NB4 (cell line): ENCODE data around the gene SLC35G6.

Experiments
- CTCF ChIP-seq: IDR thresholded peaks from one replicate; pipeline ENCODE4 v1.5.1; 2012; ENCODE audit warnings: low read depth, low read length
- MYC ChIP-seq: IDR thresholded peaks from 2 replicates; pipeline ENCODE4 v1.6.1; 2011; ENCODE audit warnings: low read depth, low read length
- POLR2A ChIP-seq: IDR thresholded peaks from 2 replicates; pipeline ENCODE4 v1.6.1; 2011; ENCODE audit warnings: mild to moderate bottlenecking; ENCODE audit not compliant: insufficient read length; ENCODE audit errors: extremely low read depth

GRCh38 chr17:7484067-7484918 lies 3.0 kb downstream of the SLC35G6 start, which contains the start of gene POLR2A:
- TF ChIP-seq CTCF (no peak), POLR2A (peak; percentile 99), MYC (peak; percentile 66)
